Activated naive CD4-positive, alpha-beta T cell treated with anti-CD3 and anti-CD28 coated beads, Interleukin-2, amount 50 U/mL, for 16 hours (primary cell): Measurements from ENCODE around the gene MIER2.
"Not testable (repeated sequence)": the region's sequence is repeated elsewhere in the genome, so short reads cannot be mapped to it uniquely, and the experiment has no call there.

ENCODE experiments used
- DNase-seq: peaks from one replicate; pipeline ENCODE4 v3.0.0-alpha.2; 2020

The MIER2 gene

GRCh38 chr19:281156-281853 lies 63.3 kb downstream of the MIER2 start:
- no peak for DNase-seq

- no peak for DNase-seq
Observed at GRCh38 chr19:280541-281009, 64.0 kb downstream of the MIER2 start.

GRCh38 chr19:279656-280055 lies 64.9 kb downstream of the MIER2 start:
- no peak for DNase-seq

- no peak for DNase-seq
Observed at GRCh38 chr19:279231-279630, 65.4 kb downstream of the MIER2 start.

- DNase-seq: no peak
Observed at GRCh38 chr19:277581-278165, 66.9 kb downstream of the MIER2 start.

- DNase-seq: no peak
Observed at GRCh38 chr19:277131-277530, 67.5 kb downstream of the MIER2 start.

- DNase-seq: no peak
Observed at GRCh38 chr19:275958-276646, 68.5 kb downstream of the MIER2 start.

GRCh38 chr19:275000-275399 lies 69.6 kb downstream of the MIER2 start:
- no peak for DNase-seq

- DNase-seq: no peak
Observed at GRCh38 chr19:273393-273792, 71.2 kb downstream of the MIER2 start.

GRCh38 chr19:271856-272255 lies 72.7 kb downstream of the MIER2 start:
- DNase-seq: no peak

- not testable (repeated sequence) for DNase-seq
Observed at GRCh38 chr19:270766-271318, 73.8 kb downstream of the MIER2 start.

GRCh38 chr19:269241-269640 lies 75.4 kb downstream of the MIER2 start:
- no peak for DNase-seq

- no peak for DNase-seq
Observed at GRCh38 chr19:262125-262524, 82.5 kb downstream of the MIER2 start.

- not testable (repeated sequence) for DNase-seq
Observed at GRCh38 chr19:256804-257203, 87.8 kb downstream of the MIER2 start.
